ENCODE data around the gene TBC1D14.

TBC1D14 gene

GRCh38 chr4:7049739-7050138, 140.1 kb downstream of the TBC1D14 start:
- no peak for DNase-seq

GRCh38 chr4:7050481-7051143, 141.0 kb downstream of the TBC1D14 start:
- DNase-seq = no peak

GRCh38 chr4:7051144-7051495, 141.5 kb downstream of the TBC1D14 start:
- no peak for DNase-seq

GRCh38 chr4:7051905-7052304, 142.3 kb downstream of the TBC1D14 start:
- no peak for DNase-seq

- DNase-seq = no peak
Measured at GRCh38 chr4:7052313-7052712, 142.7 kb downstream of the TBC1D14 start.

- no peak for DNase-seq
Measured at GRCh38 chr4:7052923-7053715, 143.5 kb downstream of the TBC1D14 start.

- DNase-seq = no peak
Measured at GRCh38 chr4:7054106-7054880, 144.7 kb downstream of the TBC1D14 start.

GRCh38 chr4:7055111-7055989, 145.7 kb downstream of the TBC1D14 start:
- no peak for DNase-seq

- no peak for DNase-seq
Measured at GRCh38 chr4:7055990-7056325, 146.3 kb downstream of the TBC1D14 start.

- DNase-seq = no peak
Measured at GRCh38 chr4:7058792-7059191, 149.2 kb downstream of the TBC1D14 start.

GRCh38 chr4:7059662-7060061, 150.0 kb downstream of the TBC1D14 start:
- DNase-seq = no peak

GRCh38 chr4:7060346-7061150, 150.9 kb downstream of the TBC1D14 start:
- DNase-seq = no peak

GRCh38 chr4:7061815-7062214, 152.2 kb downstream of the TBC1D14 start:
- no peak for DNase-seq

- no peak for DNase-seq
Measured at GRCh38 chr4:7062816-7063215, 153.2 kb downstream of the TBC1D14 start.

GRCh38 chr4:7063362-7063761, 153.7 kb downstream of the TBC1D14 start:
- no peak for DNase-seq

GRCh38 chr4:7066006-7066405, 156.4 kb downstream of the TBC1D14 start:
- DNase-seq = no peak

- DNase-seq = no peak
Measured at GRCh38 chr4:7066493-7066892, 156.9 kb downstream of the TBC1D14 start.

GRCh38 chr4:7067126-7067451, 157.5 kb downstream of the TBC1D14 start:
- DNase-seq = no peak

- peak; percentile 94 for DNase-seq
Measured at GRCh38 chr4:7067452-7068278, 158.0 kb downstream of the TBC1D14 start, which contains the start of gene GRPEL1. GRPEL1 (minus strand) TSS chr4:7068064; CDS start chr4:7068032, 32 bp downstream.

GRCh38 chr4:7068279-7068842, 158.7 kb downstream of the TBC1D14 start:
- no peak for DNase-seq

- DNase-seq = no peak
Measured at GRCh38 chr4:7068883-7069282, 159.3 kb downstream of the TBC1D14 start.
